NCI-H510A (cell line): ENCODE measurements around the gene SMYD5.

ENCODE experiments used
- DNase-seq: peaks from one replicate; lab custom pipeline; 2025; lab: John Stamatoyannopoulos, UW

Gene SMYD5

DNA sequence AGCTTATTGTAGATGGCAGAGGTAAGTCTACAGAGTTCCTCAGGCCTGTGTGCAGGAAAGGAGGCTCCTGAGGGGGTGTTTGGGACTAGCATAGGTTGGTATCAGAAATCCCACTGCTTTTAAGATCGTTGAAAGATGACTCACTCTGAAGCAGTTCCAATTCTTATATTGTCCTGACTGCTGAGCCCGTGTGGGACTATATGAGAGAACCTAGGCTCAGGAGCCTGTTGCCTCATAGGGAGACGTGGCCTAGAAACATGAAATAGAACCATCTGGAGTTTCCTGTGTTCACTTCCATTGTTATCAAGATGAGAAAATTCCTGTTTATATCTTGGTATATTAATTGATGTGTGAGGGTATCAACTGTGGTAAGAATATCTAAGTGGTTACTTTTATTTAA is 25.7 kb downstream of the SMYD5 start:
- DNase-seq, result no peak

DNA sequence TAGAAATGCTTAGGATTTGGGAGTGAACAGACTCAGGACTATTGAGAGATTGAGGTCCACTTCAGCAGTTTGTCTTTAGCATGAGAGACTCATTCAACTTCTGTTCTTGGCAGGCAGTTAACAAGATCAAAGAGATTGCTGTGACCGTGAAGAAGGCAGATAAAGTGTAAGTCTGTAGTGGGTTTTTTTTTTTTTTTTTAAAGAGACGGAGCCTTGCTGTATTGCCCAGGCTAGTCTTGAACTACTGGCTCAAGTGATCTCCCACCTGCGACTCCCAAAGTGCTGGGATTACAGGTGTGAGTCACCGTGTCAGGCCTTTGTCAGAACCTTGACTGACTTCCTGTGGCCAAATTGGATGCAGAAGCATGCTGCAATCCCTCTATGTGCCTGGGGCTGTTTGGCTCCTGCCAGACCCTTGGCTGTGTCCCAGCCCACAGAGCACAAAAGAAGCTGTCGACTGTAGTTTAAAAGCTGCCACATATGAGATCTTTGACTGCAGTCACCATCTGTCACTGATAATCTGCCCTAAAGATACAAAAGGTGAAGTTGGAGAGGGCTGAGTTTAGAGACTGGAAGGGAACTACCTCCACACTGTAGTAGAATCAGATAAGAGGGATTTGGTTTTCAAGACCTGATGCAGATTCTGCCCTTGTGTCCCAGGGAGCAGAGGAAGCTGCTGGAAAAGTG is 30.0 kb downstream of the SMYD5 start:
- no peak for DNase-seq

- DNase-seq, result no peak
Measured at GRCh38 chr2:73244580-73244979, 30.5 kb downstream of the SMYD5 start.

DNA sequence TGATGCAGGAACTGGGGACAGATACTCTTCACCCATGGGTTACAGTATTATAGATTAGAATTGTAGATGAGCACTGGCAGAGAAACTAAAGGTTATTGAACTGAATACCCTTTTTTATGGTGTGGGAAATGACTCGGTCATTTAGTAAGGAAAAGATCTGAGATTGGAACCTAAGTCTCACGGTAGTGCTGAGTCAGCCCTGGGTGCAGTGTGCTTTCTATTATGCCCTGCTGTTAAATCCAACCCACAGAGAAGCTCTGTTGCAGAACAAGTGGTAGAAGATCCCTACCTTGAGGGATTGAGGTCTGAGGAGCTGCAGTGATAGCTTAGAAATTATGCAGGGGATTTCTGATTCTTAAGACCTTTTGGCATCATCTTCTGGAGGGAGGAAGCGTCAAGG is 32.8 kb downstream of the SMYD5 start:
- DNase-seq, result no peak

DNA sequence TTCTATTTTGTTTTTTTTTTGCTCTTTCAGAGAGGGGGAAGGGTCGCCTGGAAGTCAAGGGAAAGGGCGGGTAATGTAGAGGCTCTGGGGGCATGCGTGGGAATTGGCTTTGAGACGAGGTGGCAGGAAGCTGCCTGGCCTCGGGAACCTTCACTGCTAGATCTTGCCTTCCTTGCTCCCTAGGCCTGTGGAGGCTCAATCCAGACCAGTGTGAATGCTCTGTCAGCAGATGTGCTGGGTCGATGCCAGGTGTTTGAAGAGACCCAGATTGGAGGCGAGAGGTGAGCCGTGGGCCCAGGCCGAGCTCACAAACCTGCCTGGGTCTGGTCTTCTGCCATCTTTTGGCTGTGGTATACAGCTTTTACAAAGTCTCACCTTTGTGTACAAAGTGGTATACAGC is 35.6 kb downstream of the SMYD5 start:
- DNase-seq, result no peak

GRCh38 chr2:73250872-73251846 is 37.1 kb downstream of the SMYD5 start:
- no peak for DNase-seq

DNA sequence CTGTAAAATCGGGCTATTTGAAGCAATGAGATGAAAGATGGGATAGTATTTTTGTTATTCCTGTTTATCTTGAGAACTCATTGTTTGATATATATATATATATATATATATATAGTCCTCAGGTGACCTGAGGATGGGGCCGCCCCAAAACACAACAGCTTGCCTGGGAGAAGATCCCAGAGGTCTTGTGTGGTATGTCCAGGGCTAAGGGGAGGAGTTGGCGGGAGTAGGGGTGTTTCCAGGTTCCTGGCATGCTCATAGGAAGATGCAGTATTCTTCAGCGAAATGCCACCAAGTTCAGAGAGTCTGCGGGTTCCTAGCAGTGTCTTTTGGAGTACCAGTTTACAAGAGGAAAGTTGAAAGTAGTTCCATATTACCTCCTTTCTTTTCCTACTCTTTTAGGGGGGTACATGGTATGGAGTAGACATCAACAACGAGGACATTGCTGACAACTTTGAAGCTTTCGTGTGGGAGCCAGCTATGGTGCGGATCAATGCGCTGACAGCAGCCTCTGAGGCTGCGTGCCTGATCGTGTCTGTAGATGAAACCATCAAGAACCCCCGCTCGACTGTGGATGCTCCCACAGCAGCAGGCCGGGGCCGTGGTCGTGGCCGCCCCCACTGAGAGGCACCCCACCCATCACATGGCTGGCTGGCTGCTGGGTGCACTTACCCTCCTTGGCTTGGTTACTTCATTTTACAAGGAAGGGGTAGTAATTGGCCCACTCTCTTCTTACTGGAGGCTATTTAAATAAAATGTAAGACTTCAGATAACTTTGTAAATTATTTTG is 38.4 kb downstream of the SMYD5 start:
- no peak for DNase-seq

DNA sequence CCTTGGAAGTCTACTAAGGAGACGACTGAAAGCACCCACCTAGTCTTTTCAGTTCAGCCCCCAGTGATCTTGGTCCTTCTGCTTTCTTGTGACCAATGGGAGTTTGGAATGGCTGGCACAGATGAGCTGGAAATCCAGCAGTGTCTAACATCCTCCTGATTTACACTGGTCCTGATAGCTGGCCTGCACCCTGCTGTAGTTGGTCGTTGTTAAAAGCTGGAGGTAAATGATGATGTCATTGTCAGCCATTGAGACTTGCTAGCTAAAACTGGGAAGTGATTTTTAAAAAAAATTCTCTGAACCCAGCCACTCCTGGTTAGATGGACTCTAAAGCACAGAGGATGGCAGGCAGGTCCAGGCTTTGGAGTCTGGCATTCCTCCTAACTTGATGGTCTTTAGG is 39.4 kb downstream of the SMYD5 start:
- DNase-seq, result no peak

- no peak for DNase-seq
Measured at GRCh38 chr2:73253901-73254300, 39.9 kb downstream of the SMYD5 start.

DNA sequence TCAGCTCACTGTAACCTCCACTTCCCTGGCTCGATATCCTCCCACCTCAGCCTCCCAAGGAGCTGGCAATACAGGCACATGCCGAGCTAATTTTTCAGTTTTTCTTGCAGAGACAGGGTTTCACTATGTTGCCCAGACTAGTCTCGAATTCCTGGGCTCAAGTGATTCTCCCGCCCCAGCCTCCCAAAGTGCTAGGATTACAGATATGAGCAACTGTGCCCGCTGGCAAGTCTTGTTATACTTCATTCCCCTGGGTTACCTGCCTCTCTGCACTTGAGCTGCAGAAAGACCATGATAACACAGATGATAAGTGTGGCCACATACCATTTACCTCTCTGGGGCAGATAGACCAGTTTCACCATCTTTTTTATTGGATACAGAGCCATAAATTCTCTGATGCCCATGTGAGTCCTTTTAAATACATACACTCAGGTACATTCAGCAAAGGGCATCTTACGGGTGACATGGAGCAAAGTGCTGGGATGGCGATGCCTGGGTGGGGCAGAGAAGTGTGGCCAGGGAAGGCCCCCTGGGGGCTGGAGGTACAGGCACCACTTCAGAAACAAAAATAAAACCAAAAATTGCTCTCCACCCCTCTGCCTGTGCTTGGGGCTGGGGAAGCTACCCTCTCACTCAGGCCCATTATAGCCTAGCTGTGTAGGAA is 40.4 kb downstream of the SMYD5 start:
- DNase-seq, result no peak

GRCh38 chr2:73255007-73255644 is 41.1 kb downstream of the SMYD5 start:
- DNase-seq, result no peak

GRCh38 chr2:73255907-73256617 is 42.0 kb downstream of the SMYD5 start:
- DNase-seq, result no peak

DNA sequence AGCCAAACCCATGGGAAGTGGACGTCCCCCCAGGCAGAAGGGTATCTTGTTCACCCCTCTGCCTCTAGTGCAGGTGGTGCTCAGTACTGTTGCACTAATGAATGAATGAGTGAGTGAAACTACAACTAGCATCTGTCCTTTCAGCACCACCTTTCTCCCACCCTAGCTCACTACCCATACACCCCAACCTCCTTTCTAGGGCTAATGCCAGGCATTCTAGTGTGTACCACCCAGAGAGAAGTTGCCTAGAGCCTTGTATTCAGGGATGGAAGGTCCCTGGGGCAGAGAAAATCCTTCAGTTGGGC is 42.5 kb downstream of the SMYD5 start:
- no peak for DNase-seq

DNA sequence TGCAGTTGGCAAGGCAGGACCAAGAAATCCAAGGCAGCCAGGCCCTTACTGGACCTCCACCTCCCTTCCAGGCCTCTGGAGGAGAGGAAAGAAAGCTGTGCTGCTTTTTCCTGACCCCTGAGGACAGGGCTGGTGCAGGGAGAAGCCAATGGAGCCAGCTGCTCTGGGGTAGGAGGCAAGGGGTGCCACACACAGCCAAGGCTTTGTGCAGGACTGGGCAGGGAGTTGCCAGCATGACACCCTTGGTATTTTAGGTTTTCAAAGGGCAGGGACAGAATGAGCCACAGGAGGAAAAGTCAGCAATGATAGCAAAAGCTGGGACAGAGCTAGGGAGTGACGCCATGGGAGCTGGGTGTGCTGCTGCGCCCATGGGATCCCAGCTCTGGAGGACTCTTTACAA is 43.0 kb downstream of the SMYD5 start:
- DNase-seq, result no peak

- no peak for DNase-seq
Measured at GRCh38 chr2:73257425-73258125, 43.5 kb downstream of the SMYD5 start.

DNA sequence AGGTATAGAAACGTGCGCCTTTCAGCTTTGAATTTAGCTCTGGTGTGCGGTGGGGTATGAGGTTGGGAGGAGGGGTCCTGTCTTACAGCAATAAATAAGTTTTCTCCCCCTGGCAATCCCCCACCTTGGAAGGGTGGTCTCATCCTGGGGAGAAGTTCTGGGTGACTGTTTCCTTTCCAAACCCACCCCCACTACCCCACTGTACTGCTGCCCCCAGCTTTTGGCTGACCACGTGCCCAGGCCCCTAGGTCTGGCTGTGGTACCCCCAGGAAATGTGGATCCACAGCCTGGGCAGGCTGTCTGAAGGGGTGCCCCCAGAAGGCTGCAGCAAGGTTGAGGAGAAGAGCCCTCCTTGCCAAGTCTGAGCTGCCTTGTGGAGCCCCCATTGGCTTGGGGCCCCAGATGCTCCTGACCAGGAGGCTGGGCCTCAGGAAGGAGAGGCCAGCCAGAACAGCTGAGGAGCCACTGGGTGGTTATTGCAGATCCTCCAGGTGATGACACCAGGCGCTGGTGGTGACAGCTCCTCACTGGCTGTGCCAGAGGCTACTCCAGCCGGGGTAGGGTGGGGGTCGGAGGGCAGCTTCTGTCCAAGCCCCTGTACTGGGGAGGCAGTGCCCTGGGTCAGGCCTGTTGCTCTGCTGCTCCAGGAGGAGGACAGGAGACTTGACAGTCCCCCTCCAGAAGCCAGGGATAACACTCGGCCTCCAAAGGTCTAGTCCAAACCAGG is 44.3 kb downstream of the SMYD5 start:
- DNase-seq, result no peak

- DNase-seq, result no peak
Measured at GRCh38 chr2:73258913-73259215, 44.8 kb downstream of the SMYD5 start.

DNA sequence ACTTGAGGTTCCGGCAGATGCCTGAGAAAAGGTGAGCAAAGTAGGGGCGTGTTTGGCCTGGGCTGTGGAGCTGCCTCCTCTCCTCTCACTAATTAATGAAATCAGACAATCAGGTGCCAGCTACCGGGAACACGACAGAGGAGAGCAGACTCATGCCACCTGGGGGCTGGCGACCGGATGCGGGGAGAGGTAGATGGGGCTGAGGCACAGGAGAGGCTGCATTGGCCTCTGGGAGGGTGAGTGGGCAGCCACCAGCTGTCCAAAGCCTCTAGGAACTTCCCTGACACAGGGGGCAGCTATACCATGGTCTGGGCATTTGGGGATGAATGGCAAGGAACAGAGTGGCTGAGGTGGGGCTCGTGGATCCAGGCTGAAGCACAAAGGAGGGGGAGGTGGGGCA is 45.2 kb downstream of the SMYD5 start:
- DNase-seq, result no peak

GRCh38 chr2:73259704-73260337 is 45.8 kb downstream of the SMYD5 start:
- DNase-seq, result no peak
